Keratinocyte (primary cell): ENCODE measurements around the gene CHP1. TPM values are rescaled to one million over a fixed set of nuclear protein-coding genes. Genes with fewer than 3 reads are reported as not detected.

ENCODE experiments used
- DNase-seq: peaks from one replicate; pipeline ENCODE4 v3.0.0-alpha.2; 2011; ENCODE audit warnings: low read depth, missing footprints, low spot score
- FAIRE-seq: peaks from 2 replicates; lab custom pipeline; 2011; peaks lifted over from hg19 to GRCh38; lab: Jason Lieb, UNC
- H2AFZ ChIP-seq: 2 replicates; pipeline ENCODE4 v1.6.0; 2012; ENCODE audit warnings: low read length, control low read depth, inconsistent platforms; ENCODE audit not compliant: control insufficient read depth
- H3K27ac ChIP-seq: 2 replicates; pipeline ENCODE4 v1.5.1; 2011; ENCODE audit warnings: low read length; ENCODE audit not compliant: control insufficient read depth, insufficient read depth
- H3K27me3 ChIP-seq: 3 replicates; pipeline ENCODE4 v1.6.0; 2011; ENCODE audit warnings: low read length; ENCODE audit not compliant: control insufficient read depth, insufficient read depth; ENCODE audit errors: extremely low read depth
- H3K36me3 ChIP-seq, 2 experiments: 2 replicates in 1 of 2; 3 replicates in 1 of 2; pipeline ENCODE4 v1.5.1; 2011; ENCODE audit warnings: low read length in 2 of 2, mild to moderate bottlenecking in 1 of 2; ENCODE audit not compliant: control insufficient read depth in 2 of 2, insufficient read depth in 2 of 2; ENCODE audit errors: extremely low read depth in 1 of 2
- H3K4me1 ChIP-seq: 3 replicates; pipeline ENCODE4 v1.5.1; 2011; ENCODE audit warnings: low read length; ENCODE audit not compliant: control insufficient read depth, insufficient read depth; ENCODE audit errors: extremely low read depth
- H3K4me2 ChIP-seq: 3 replicates; pipeline ENCODE4 v1.6.0; 2011; ENCODE audit warnings: low read depth, low read length; ENCODE audit not compliant: control insufficient read depth, insufficient read depth; ENCODE audit errors: extremely low read depth
- H3K4me3 ChIP-seq, 3 experiments: fragments of 200-600 bp in 1 of 3; sonication (generic) in 1 of 3; 2 replicates in 2 of 3; 3 replicates in 1 of 3; pipeline ENCODE4 v1.5.1; 2011 to 2016; ENCODE audit warnings: low read length in 3 of 3, mild to moderate bottlenecking in 3 of 3, control low read depth in 2 of 3, inconsistent platforms in 1 of 3, low read depth in 1 of 3, mixed read lengths in 1 of 3, mixed run types in 1 of 3, moderate library complexity in 1 of 3; ENCODE audit not compliant: control insufficient read depth in 2 of 3, insufficient read depth in 2 of 3; ENCODE audit errors: extremely low read depth in 1 of 3
- H3K79me2 ChIP-seq: 2 replicates; pipeline ENCODE4 v1.6.0; 2012; ENCODE audit warnings: low read length; ENCODE audit not compliant: control insufficient read depth, insufficient read depth
- H3K9ac ChIP-seq: 3 replicates; pipeline ENCODE4 v1.6.0; 2011; ENCODE audit warnings: low read length; ENCODE audit not compliant: control insufficient read depth, insufficient read depth; ENCODE audit errors: extremely low read depth
- H3K9me1 ChIP-seq: 3 replicates; pipeline ENCODE4 v1.6.0; 2011; ENCODE audit warnings: low read length; ENCODE audit not compliant: control insufficient read depth, insufficient read depth; ENCODE audit errors: extremely low read depth
- H3K9me3 ChIP-seq: 2 replicates; pipeline ENCODE4 v1.5.1; 2012; ENCODE audit warnings: low read depth, low read length; ENCODE audit not compliant: control insufficient read depth
- H4K20me1 ChIP-seq: 3 replicates; pipeline ENCODE4 v1.6.0; 2011; ENCODE audit warnings: low read length; ENCODE audit not compliant: control insufficient read depth, insufficient read depth; ENCODE audit errors: extremely low read depth
- EZH2 ChIP-seq: IDR thresholded peaks from one replicate; pipeline ENCODE4 v1.6.1; 2012; ENCODE audit warnings: inconsistent platforms, mild to moderate bottlenecking, low read length, moderate library complexity
- dilution Hi-C: fragments of 300-500 bp; cut with MboI; formaldehyde crosslinking; loops from one replicate; pipeline ENCODE4 v1.7.0; 2020; ENCODE audit warnings: low sequenced_read_pairs; ENCODE audit not compliant: extremely low pct_ligation_motif_present
- polyA plus RNA-seq, 5 experiments: library from polyadenylated mRNA; depleted of rRNA in 3 of 5; stranded (reverse) in 3 of 5; stranded (forward) in 1 of 5; unstranded in 1 of 5; fragments of >200 nt; gene quantifications; 1 replicate in 1 of 5; 2 replicates in 3 of 5; 3 replicates in 1 of 5; pipeline versions ENCODE4 v1.2.1 to v1.2.3, GENCODE V29; 2011 to 2012; ENCODE audit warnings: missing spikeins in 2 of 5, low read depth in 1 of 5, low replicate concordance in 1 of 5
- TF ChIP-seq, protein P1 (sequence below), 3 experiments: IDR thresholded peaks in 1 of 3; conservative IDR thresholded peaks in 1 of 3; optimal IDR thresholded peaks in 1 of 3; 2 replicates in 2 of 3; 3 replicates in 1 of 3; pipeline versions ENCODE3 to v1.5.1; 2011; ENCODE audit warnings: low read length in 3 of 3, mild to moderate bottlenecking in 3 of 3, moderate library complexity in 2 of 3, control low read depth in 1 of 3, inconsistent platforms in 1 of 3; ENCODE audit not compliant: insufficient read depth in 2 of 3; ENCODE audit errors: extremely low read depth in 1 of 3

The CHP1 gene
- polyA plus RNA-seq, 1 donor (not counting 4 experiments of a cell fraction or from before 2014, with no cell fraction given): 98.5 TPM

DNA sequence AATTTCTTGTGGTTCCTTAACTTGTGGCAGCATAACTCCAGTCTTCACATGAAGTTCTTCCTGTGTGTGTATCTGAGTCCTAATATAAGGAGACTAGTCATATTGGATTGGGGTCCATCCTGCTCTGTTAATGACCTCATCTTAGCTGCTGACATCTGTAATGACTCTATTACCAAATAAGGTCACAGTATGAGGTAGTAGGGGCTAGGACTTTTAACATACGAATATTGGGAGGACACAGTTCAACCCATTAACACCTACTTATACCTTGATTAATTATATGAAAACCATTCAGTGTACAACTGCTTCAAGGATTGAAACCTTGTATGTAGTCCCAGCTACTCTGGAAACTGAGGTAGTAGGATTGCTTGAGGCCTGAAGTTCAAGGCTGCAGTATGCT lies 57.4 kb downstream of the CHP1 start:
- no peak overlapping the region for H3K9ac ChIP-seq
- no peak overlapping the region for H3K27ac ChIP-seq
- H3K9me1 ChIP-seq: no peaks in the 10 kb centered on the region
- no peaks in the 10 kb centered on the region for H4K20me1 ChIP-seq
- no peak overlapping the region for H3K4me2 ChIP-seq
- dilution Hi-C loops: no loop called here
- TF ChIP-seq, protein P1, sequence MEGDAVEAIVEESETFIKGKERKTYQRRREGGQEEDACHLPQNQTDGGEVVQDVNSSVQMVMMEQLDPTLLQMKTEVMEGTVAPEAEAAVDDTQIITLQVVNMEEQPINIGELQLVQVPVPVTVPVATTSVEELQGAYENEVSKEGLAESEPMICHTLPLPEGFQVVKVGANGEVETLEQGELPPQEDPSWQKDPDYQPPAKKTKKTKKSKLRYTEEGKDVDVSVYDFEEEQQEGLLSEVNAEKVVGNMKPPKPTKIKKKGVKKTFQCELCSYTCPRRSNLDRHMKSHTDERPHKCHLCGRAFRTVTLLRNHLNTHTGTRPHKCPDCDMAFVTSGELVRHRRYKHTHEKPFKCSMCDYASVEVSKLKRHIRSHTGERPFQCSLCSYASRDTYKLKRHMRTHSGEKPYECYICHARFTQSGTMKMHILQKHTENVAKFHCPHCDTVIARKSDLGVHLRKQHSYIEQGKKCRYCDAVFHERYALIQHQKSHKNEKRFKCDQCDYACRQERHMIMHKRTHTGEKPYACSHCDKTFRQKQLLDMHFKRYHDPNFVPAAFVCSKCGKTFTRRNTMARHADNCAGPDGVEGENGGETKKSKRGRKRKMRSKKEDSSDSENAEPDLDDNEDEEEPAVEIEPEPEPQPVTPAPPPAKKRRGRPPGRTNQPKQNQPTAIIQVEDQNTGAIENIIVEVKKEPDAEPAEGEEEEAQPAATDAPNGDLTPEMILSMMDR (optimal IDR thresholded peaks at IDR 0.05 in 1 of 3, IDR thresholded peaks at IDR 0.05 in 1 of 3, conservative IDR thresholded peaks at IDR 0.05 in 1 of 3; ENCODE audit: extremely low read depth in 1 of 3, insufficient read depth in 2 of 3, low read length in 3 of 3): no peak
- no peak for TF ChIP-seq EZH2
- H3K27me3 ChIP-seq: no peaks in the 10 kb centered on the region
- no peaks in the 10 kb centered on the region for H3K4me1 ChIP-seq
- DNase-seq (no peak), FAIRE-seq (no peak)
- H3K4me3 ChIP-seq: no peak overlapping the region
- H3K36me3 ChIP-seq: peaks cover 4 to 29% of the 10 kb centered on the region in 2 experiments
- H2AFZ ChIP-seq: no peak overlapping the region
- H3K9me3 ChIP-seq: no peaks in the 10 kb centered on the region
- H3K79me2 ChIP-seq: peaks cover 42% of the 10 kb centered on the region

DNA sequence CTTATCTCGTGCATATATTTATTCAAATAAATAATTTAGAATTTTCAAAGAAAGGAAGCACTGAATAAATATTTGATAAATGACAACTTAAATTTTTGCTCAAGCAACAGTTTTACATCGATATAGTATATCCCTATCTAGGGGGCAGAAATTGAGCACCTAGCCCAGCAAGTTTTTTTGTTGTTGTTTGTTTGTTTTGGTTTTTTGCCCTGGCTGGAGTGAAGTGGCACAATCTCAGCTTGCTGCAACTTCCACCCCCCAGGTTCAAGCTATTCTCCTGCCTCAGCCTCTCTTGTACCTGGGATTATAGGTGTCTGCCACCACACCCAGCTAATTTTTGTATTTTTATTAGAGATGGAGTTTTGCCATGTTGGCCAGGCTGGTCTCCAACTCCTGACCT lies 58.9 kb downstream of the CHP1 start:
- TF ChIP-seq, protein P1 (optimal IDR thresholded peaks at IDR 0.05 in 1 of 3, IDR thresholded peaks at IDR 0.05 in 1 of 3, conservative IDR thresholded peaks at IDR 0.05 in 1 of 3; ENCODE audit: extremely low read depth in 1 of 3, insufficient read depth in 2 of 3, low read length in 3 of 3): no peak
- TF ChIP-seq EZH2: no peak
- Histone ChIP-seq H4K20me1 (peaks cover 2% of the 10 kb centered on the region), H2AFZ (no peak overlapping the region), H3K9ac (no peak overlapping the region), H3K9me1 (no peaks in the 10 kb centered on the region), H3K4me1 (no peaks in the 10 kb centered on the region), H3K79me2 (peaks cover 38% of the 10 kb centered on the region), H3K4me2 (no peak overlapping the region), H3K4me3 (no peak overlapping the region), H3K27me3 (no peaks in the 10 kb centered on the region), H3K36me3 (peaks cover 4 to 29% of the 10 kb centered on the region in 2 experiments), H3K9me3 (no peaks in the 10 kb centered on the region), H3K27ac (no peak overlapping the region)
- no peak for DNase-seq
- dilution Hi-C loops: no loop called here
- FAIRE-seq: no peak
